Adrenal gland (tissue), 12 donors: ENCODE data around the gene INPP5A. TPM values are rescaled to one million over a fixed set of nuclear protein-coding genes. Genes with fewer than 3 reads are reported as not detected.

ENCODE experiments used
- DNase-seq, 7 donors: peaks; one replicate each; pipeline ENCODE4 v3.0.0-alpha.2; 2019 to 2020
- H3K27ac ChIP-seq, 5 donors: fragments of 200-600 bp; sonication (generic) in 4 of 5; 1 replicate in 3 of 5; 2 replicates in 2 of 5; pipeline versions ENCODE4 v1.5.1 to v1.8.0; 2016 to 2020; ENCODE audit warnings: mild to moderate bottlenecking in 1 of 5
- H3K27me3 ChIP-seq: fragments of 200-600 bp; 2 replicates; pipeline ENCODE4 v1.8.0; 2021
- H3K36me3 ChIP-seq, 2 donors: fragments of 200-600 bp; replicated peaks in 1 of 2; 1 replicate in 1 of 2; 2 replicates in 1 of 2; pipeline versions ENCODE4 v1.5.1 to v1.8.0; 2018 to 2022
- H3K4me1 ChIP-seq, 2 donors: fragments of 200-600 bp; replicated peaks in 1 of 2; 1 replicate in 1 of 2; 2 replicates in 1 of 2; pipeline versions ENCODE4 v1.5.1 to v1.8.0; 2018 to 2021
- H3K4me3 ChIP-seq, 4 donors: fragments of 200-600 bp; sonication (generic) in 3 of 4; one replicate each; pipeline ENCODE4 v1.5.1; 2016 to 2018
- H3K9me3 ChIP-seq, 3 donors: fragments of 200-600 bp; sonication (generic) in 1 of 3; replicated peaks in 1 of 3; 1 replicate in 2 of 3; 2 replicates in 1 of 3; pipeline versions ENCODE4 v1.5.1 to v1.8.0; 2016 to 2021
- CTCF ChIP-seq, 6 experiments: fragments of 450-650 bp in 4 of 6; fragments of 200-600 bp in 2 of 6; sonication (generic) in 1 of 6; IDR thresholded peaks; 1 replicate in 5 of 6; 2 replicates in 1 of 6; pipeline versions ENCODE4 v1.5.1 to v1.8.0; 2016 to 2021; ENCODE audit warnings: antibody characterized with exemption in 6 of 6, mild to moderate bottlenecking in 2 of 6, moderate library complexity in 1 of 6
- POLR2A ChIP-seq, 2 donors: fragments of 450-650 bp; IDR thresholded peaks; one replicate each; pipeline ENCODE4 v1.6.1; 2017; ENCODE audit warnings: antibody characterized with exemption in 2 of 2, mild to moderate bottlenecking in 2 of 2, moderate library complexity in 1 of 2
- WGBS, 4 donors: extraction: QIAGEN DNeasy Blood & Tissue Kit in 2 of 4; methylation state at CpG; one replicate each; pipeline versions ENCODE4 v1.1.5 to v1.1.7; 2013 to 2017; 5-methylcytosine and 5-hydroxymethylcytosine counted together
- intact Hi-C, 2 donors: fragments of 100-400 bp; cut with DNase I; formaldehyde crosslinking; loops; one replicate each; pipeline versions ENCODE4 v1.14.1 to v1.15.0; 2022 to 2023
- polyA plus RNA-seq, 3 donors: library from polyadenylated mRNA; stranded (reverse); fragments of 200-250 nt in 2 of 3; fragments of 350-450 nt in 1 of 3; fragmentation: Illumina TruSeq in 1 of 3; extraction: RNeasy Lipid Tissue Mini Kit (QIAGEN cat#74804) in 1 of 3; gene quantifications; one replicate each; pipeline ENCODE4 v1.2.3, GENCODE V29; 2013 to 2014
- total RNA-seq, 9 donors: library from RNA; depleted of rRNA in 4 of 9; stranded (reverse); fragments of >200 nt in 4 of 9; fragments of 120-200 nt in 1 of 9; fragmentation: NEBNext Ultra II Directional in 1 of 9; extraction: Animal tissue kit (Norgen Biotek cat#: 25700) in 1 of 9; gene quantifications; one replicate each; pipeline versions ENCODE4 v1.1.0 to v1.2.4, GENCODE V29; 2013 to 2023
- donor health status: healthy with polysubstance abuse.
- donor health status: Bipolar disorder and iron deficiency.
- donor health status: DM: yes; HTN: yes; CAD: no.
- donor health status: DM: no; HTN: no; CAD: no.
- donor health status: DM: no; HTN: no; CAD: no.
- donor health status: DM: yes; HTN: yes; CAD: no.

Gene INPP5A
- total and polyA plus RNA-seq, 12 donors, result 13.5 to 62.9 (median 37.5) TPM

- no peak overlapping the region for H3K27ac ChIP-seq
Measured at GRCh38 chr10:132512693-132513345, 24.8 kb upstream of the INPP5A start.

GRCh38 chr10:132514821-132515520, 22.6 kb upstream of the INPP5A start:
- 50 to 76% (median 69%) methylated on average over 3 to 21 of the region's 21 CpGs for WGBS, 4 donors
- Histone ChIP-seq H3K4me1 (peaks cover 34 to 46% of the 10 kb centered on the region in 2 donors), H3K36me3 (no peaks in the 10 kb centered on the region), H3K27me3 (no peaks in the 10 kb centered on the region), H3K27ac (no peak overlapping the region), H3K4me3 (no peak overlapping the region), H3K9me3 (no peaks in the 10 kb centered on the region)
- DNase-seq, result peak in 4 of 7 donors; percentile 13 to 48 (median 23)
- TF ChIP-seq CTCF (IDR thresholded peaks at IDR 0.05) (no peak), POLR2A (IDR thresholded peaks at IDR 0.05) (no peak)
- intact Hi-C loops, result no loop called here

More at GRCh38 chr10:132512693-132513345, 24.8 kb upstream of the INPP5A start:
- Histone ChIP-seq H3K27me3 (no peaks in the 10 kb centered on the region), H3K9me3 (no peaks in the 10 kb centered on the region), H3K4me3 (no peak overlapping the region), H3K4me1 (peaks cover 18 to 36% of the 10 kb centered on the region in 2 donors), H3K36me3 (no peaks in the 10 kb centered on the region)
- peak in 1 of 7 donors; percentile 7 for DNase-seq
- no peak for TF ChIP-seq POLR2A (IDR thresholded peaks at IDR 0.05)
- intact Hi-C loops, result no loop called here
- 89 to 97% (median 92%) methylated on average over 9 of the region's 9 CpGs for WGBS, 4 donors

GRCh38 chr10:132515811-132516726, 21.5 kb upstream of the INPP5A start:
- DNase-seq, result peak in 4 of 7 donors; percentile 12 to 49 (median 18)
- no peaks in the 10 kb centered on the region for H3K27me3 ChIP-seq
- peaks cover 38 to 50% of the 10 kb centered on the region in 2 donors for H3K4me1 ChIP-seq
- no peak for TF ChIP-seq CTCF (IDR thresholded peaks at IDR 0.05)
- no peak for TF ChIP-seq POLR2A (IDR thresholded peaks at IDR 0.05)
- no peak overlapping the region for H3K4me3 ChIP-seq
- no peaks in the 10 kb centered on the region for H3K36me3 ChIP-seq
- H3K9me3 ChIP-seq, result no peaks in the 10 kb centered on the region
- intact Hi-C loops, result no loop called here
- H3K27ac ChIP-seq, result peak overlapping the region in 4 of 5 donors; percentile 65 to 97 (median 90)
- 74 to 79% (median 79%) methylated on average over 17 to 19 of the region's 19 CpGs for whole genome bisulfite sequencing, 4 donors

GRCh38 chr10:132516771-132517725, 20.5 kb upstream of the INPP5A start:
- TF ChIP-seq POLR2A (IDR thresholded peaks at IDR 0.05) (peak; percentile 30 to 57), CTCF (IDR thresholded peaks at IDR 0.05) (no peak)
- Histone ChIP-seq H3K4me1 (peaks cover 38 to 50% of the 10 kb centered on the region in 2 donors), H3K4me3 (peak overlapping the region in 1 of 4 donors; percentile 31), H3K36me3 (no peaks in the 10 kb centered on the region), H3K27ac (peak overlapping the region; percentile 65 to 97 (median 84)), H3K27me3 (no peaks in the 10 kb centered on the region), H3K9me3 (no peaks in the 10 kb centered on the region)
- intact Hi-C loops, result no loop called here
- peak; percentile 90 to 99 (median 97) for DNase-seq
- 17 to 36% (median 23%) methylated on average over 5 to 37 of the region's 37 CpGs for WGBS, 4 donors
